Kidney capillary endothelial cell (primary cell): ENCODE results near the gene RHO.
"Not testable (repeated sequence)": the region's sequence is repeated elsewhere in the genome, so short reads cannot be mapped to it uniquely, and the experiment has no call there.

ENCODE experiments used
- DNase-seq: peaks from one replicate; pipeline ENCODE4 v3.0.0-alpha.2; 2018; ENCODE audit warnings: low spot score

RHO gene

GRCh38 chr3:129543156-129543790, 14.8 kb downstream of the RHO start, which contains the start of gene H1-8:
Gene H1-8 (plus strand): TSS chr3:129543175. CDS start chr3:129543219, 44 bp downstream.
- DNase-seq = no peak

- DNase-seq = no peak
Measured at GRCh38 chr3:129543999-129544398, 15.6 kb downstream of the RHO start.

- not testable (repeated sequence) for DNase-seq
Measured at GRCh38 chr3:129545951-129546350, 17.5 kb downstream of the RHO start.

- DNase-seq = no peak
Measured at GRCh38 chr3:129547241-129547640, 18.8 kb downstream of the RHO start.

GRCh38 chr3:129548104-129548965, 19.9 kb downstream of the RHO start:
- DNase-seq = no peak

GRCh38 chr3:129549006-129549800, 20.8 kb downstream of the RHO start:
- no peak for DNase-seq

- no peak for DNase-seq
Measured at GRCh38 chr3:129549805-129550204, 21.4 kb downstream of the RHO start.

- no peak for DNase-seq
Measured at GRCh38 chr3:129552287-129553050, 24.0 kb downstream of the RHO start.

GRCh38 chr3:129553171-129553570, 24.7 kb downstream of the RHO start:
- no peak for DNase-seq

- no peak for DNase-seq
Measured at GRCh38 chr3:129553719-129554118, 25.3 kb downstream of the RHO start.

- DNase-seq = no peak
Measured at GRCh38 chr3:129554356-129555152, 26.1 kb downstream of the RHO start.

GRCh38 chr3:129555153-129555550, 26.7 kb downstream of the RHO start:
- no peak for DNase-seq

- DNase-seq = no peak
Measured at GRCh38 chr3:129555616-129556357, 27.3 kb downstream of the RHO start.

GRCh38 chr3:129556358-129556695, 27.9 kb downstream of the RHO start:
- DNase-seq = no peak

GRCh38 chr3:129556890-129557547, 28.6 kb downstream of the RHO start:
- no peak for DNase-seq

- no peak for DNase-seq
Measured at GRCh38 chr3:129557548-129557894, 29.1 kb downstream of the RHO start.

- no peak for DNase-seq
Measured at GRCh38 chr3:129558081-129558771, 29.8 kb downstream of the RHO start.

- DNase-seq = peak; percentile 73
Measured at GRCh38 chr3:129558772-129559564, 30.5 kb downstream of the RHO start.
